Right cardiac atrium (tissue), 5 donors: ENCODE results near the gene MRPL19. TPM values are rescaled to one million over a fixed set of nuclear protein-coding genes. Genes with fewer than 3 reads are reported as not detected.

Experiments used
- ATAC-seq, 2 donors: fragments of 200-7000 bp; cut with Tn5 transposase; one replicate each; pipeline versions ENCODE4 v1.8.0 to v1.9.1; 2020; ENCODE audit warnings: moderate library complexity in 2 of 2, mild to moderate bottlenecking in 1 of 2
- DNase-seq, 3 donors: peaks; one replicate each; pipeline ENCODE4 v3.0.0-alpha.2; 2020
- H3K27ac ChIP-seq: one replicate; pipeline ENCODE4 v1.5.1; 2013; ENCODE audit warnings: mild to moderate bottlenecking, low read length, control low read depth, moderate library complexity
- H3K27me3 ChIP-seq: one replicate; pipeline ENCODE4 v1.6.1; 2013; ENCODE audit not compliant: control insufficient read depth, insufficient read depth
- H3K4me1 ChIP-seq: one replicate; pipeline ENCODE4 v1.6.1; 2013; ENCODE audit warnings: low read length; ENCODE audit not compliant: control insufficient read depth, insufficient read depth
- H3K4me3 ChIP-seq: one replicate; pipeline ENCODE4 v1.5.1; 2013; ENCODE audit warnings: low read length, control low read depth
- H3K9me3 ChIP-seq: one replicate; pipeline ENCODE4 v1.6.1; 2013; ENCODE audit warnings: low read length; ENCODE audit not compliant: control insufficient read depth
- WGBS: extraction: QIAGEN DNeasy Blood & Tissue Kit; methylation state at CpG from one replicate; pipeline ENCODE4 v1.1.7; 2013; 5-methylcytosine and 5-hydroxymethylcytosine counted together
- intact Hi-C, 4 donors: fragments of 100-400 bp; cut with DNase I; formaldehyde crosslinking; loops; one replicate each; pipeline versions ENCODE4 v1.11.0 to v1.14.0; 2022 to 2023
- long read RNA-seq, 4 donors: library from polyadenylated mRNA; unstranded; transcript quantifications; one replicate each; pipeline ENCODE4 v2.0.0, GENCODE V29; 2020 to 2021
- polyA plus RNA-seq: library from polyadenylated mRNA; stranded (reverse); fragments of 200-250 nt; gene quantifications from one replicate; pipeline ENCODE4 v1.2.3, GENCODE V29; 2013
- total RNA-seq, 4 donors: library from RNA; stranded (reverse); fragmentation: NEBNext Ultra II Directional; extraction: Animal tissue kit (Norgen Biotek cat#: 25700); gene quantifications; one replicate each; pipeline ENCODE4 v1.2.1, GENCODE V29; 2021
- donor health status: healthy with polysubstance abuse.
- donor health status: DM: no; HTN: yes; CAD: no.
- donor health status: DM: no; HTN: no; CAD: no.
- donor health status: DM: no; HTN: yes; CAD: no; lungs with severe emphysema.
- donor health status: DM: yes; HTN: yes; CAD: no.

MRPL19 gene
- total RNA-seq (10 to 100 TPM; 36.9 to 49.2 (median 43.0) TPM), polyA plus RNA-seq (30.4 TPM)
- long read RNA-seq, donor 1, transcript MRPL19-202 (6 exons, 3,479 nt) = major isoform, 27 of 36 reads
- long read RNA-seq, donor 1, partial matches to known transcripts = 0 of 36 reads
- long read RNA-seq, donor 1, other reads (novel, unspliced or antisense) = 8 of 36 reads
- long read RNA-seq, donor 2, transcript MRPL19-202 (6 exons, 3,479 nt) = major isoform, 11 of 12 reads
- long read RNA-seq, donor 2, partial matches to known transcripts = 0 of 12 reads
- long read RNA-seq, donor 2, other reads (novel, unspliced or antisense) = 0 of 12 reads
- long read RNA-seq, donor 3, transcript MRPL19-202 (6 exons, 3,479 nt) = major isoform, 43 of 53 reads
- long read RNA-seq, donor 3, partial matches to known transcripts = 1 of 53 reads
- long read RNA-seq, donor 3, other reads (novel, unspliced or antisense) = 6 of 53 reads
- long read RNA-seq, donor 4, transcript MRPL19-202 (6 exons, 3,479 nt) = major isoform, 12 of 15 reads
- long read RNA-seq, donor 4, partial matches to known transcripts = 0 of 15 reads
- long read RNA-seq, donor 4, other reads (novel, unspliced or antisense) = 3 of 15 reads

DNA sequence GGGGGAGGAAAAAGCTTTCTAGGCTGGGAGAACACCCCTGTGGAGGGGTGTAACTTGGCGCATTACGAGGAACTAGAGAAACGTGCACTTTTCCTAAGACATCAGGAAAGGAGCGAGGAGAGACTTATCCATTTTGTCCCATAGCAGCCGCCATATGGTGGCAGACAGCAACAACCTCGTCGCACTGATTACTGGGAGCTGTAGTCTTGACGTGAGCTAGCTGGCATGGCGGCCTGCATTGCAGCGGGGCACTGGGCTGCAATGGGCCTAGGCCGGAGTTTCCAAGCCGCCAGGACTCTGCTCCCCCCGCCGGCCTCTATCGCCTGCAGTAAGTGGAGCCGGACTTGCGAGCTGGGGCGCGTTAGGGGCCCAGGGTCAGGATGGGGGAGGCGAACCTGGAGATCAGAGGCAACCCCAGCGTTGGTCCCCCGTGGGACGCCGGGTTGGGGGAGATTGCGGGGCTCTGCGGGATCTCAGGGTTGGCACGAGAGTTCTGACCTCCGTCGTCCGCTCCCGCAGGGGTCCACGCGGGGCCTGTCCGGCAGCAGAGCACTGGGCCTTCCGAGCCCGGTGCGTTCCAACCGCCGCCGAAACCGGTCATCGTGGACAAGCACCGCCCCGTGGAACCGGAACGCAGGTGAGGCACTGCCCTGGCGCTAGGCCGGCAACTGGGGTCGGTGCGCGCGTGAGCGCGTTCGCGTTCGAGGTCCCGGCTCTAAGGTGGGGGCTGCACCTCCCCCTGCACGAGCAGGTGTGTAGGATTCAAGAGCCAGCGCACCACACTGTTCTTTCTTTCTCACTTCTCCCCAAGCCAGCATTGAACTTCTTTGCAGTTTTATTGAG is at the start of gene MRPL19:
Gene MRPL19 (plus strand): TSS at position 201 of the 843 bp plus-strand sequence. CDS start 25 bp downstream, at position 226.
- ATAC-seq = peak; percentile 99
- Histone ChIP-seq H3K27me3 (no peaks in the 10 kb centered on the region), H3K4me3 (peak within 1 kb of the TSS; percentile 97), H3K9me3 (no peaks in the 10 kb centered on the region), H3K27ac (peak within 1 kb of the TSS; percentile 78), H3K4me1 (peaks cover 2% of the 10 kb centered on the region)
- peak; percentile 86 to 93 (median 89) for DNase-seq
- under 1% methylated on average over 60 of the region's 60 CpGs for WGBS
- intact Hi-C loops = no loop called here

GRCh38 chr2:75596784-75597183 is 49.8 kb upstream of the MRPL19 start:
- Histone ChIP-seq H3K27me3 (no peaks in the 10 kb centered on the region), H3K4me1 (no peaks in the 10 kb centered on the region), H3K4me3 (no peak overlapping the region), H3K9me3 (no peaks in the 10 kb centered on the region), H3K27ac (no peak overlapping the region)
- intact Hi-C loops = no loop called here
- 80% methylated on average over 4 of the region's 4 CpGs for WGBS
- ATAC-seq = no peak
- DNase-seq = no peak

GRCh38 chr2:75597949-75598348 is 48.6 kb upstream of the MRPL19 start:
- Histone ChIP-seq H3K4me3 (no peak overlapping the region), H3K27me3 (no peaks in the 10 kb centered on the region), H3K27ac (no peak overlapping the region), H3K4me1 (no peaks in the 10 kb centered on the region), H3K9me3 (no peaks in the 10 kb centered on the region)
- WGBS = 94% methylated on average over 20 of the region's 20 CpGs
- intact Hi-C loops = no loop called here
- DNase-seq = no peak
- no peak for ATAC-seq

DNA sequence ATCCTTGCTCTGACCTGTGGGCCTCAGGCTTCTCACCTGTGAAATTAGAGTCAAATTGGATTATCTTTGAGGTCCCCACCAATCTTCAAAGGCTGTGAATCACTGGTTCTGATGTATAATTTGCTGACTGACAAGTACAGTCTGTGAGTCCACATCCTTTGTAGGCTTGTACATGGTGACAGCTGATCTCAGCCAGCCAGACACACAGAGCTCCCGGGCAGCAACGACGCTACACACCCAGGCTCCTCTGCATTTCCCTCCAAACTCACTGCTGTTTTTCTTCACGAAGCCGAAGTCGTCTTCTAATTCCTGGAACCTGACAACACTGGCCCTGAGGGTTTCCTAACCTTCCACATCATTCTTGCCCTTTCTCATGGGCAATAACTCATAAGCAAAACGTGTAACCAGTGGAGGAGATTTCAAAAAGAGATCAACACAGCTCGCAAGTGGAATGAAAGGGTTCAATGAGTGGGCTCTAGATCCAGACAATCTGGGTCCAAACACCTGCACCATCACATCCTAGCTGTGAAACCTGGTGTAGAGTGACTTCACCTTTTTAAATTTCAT is 47.9 kb upstream of the MRPL19 start:
- 75% methylated on average over 8 of the region's 8 CpGs for WGBS
- DNase-seq (no peak), ATAC-seq (no peak)
- Histone ChIP-seq H3K4me1 (no peaks in the 10 kb centered on the region), H3K9me3 (no peaks in the 10 kb centered on the region), H3K27ac (no peak overlapping the region), H3K4me3 (no peak overlapping the region), H3K27me3 (no peaks in the 10 kb centered on the region)
- intact Hi-C loops = no loop called here

- Histone ChIP-seq H3K27me3 (no peaks in the 10 kb centered on the region), H3K4me1 (no peaks in the 10 kb centered on the region), H3K27ac (no peak overlapping the region), H3K9me3 (no peaks in the 10 kb centered on the region), H3K4me3 (no peak overlapping the region)
- no peak for ATAC-seq
- no peak for DNase-seq
- intact Hi-C loops = loop anchor here in 2 of 4 donors (10.0 kb wide), 3 partner anchors 126 to 686 kb away; no protein-coding TSS in a partner anchor
- WGBS = 65% methylated on average over 4 of the region's 4 CpGs
Measured at GRCh38 chr2:75600461-75601011, 46.0 kb upstream of the MRPL19 start.

DNA sequence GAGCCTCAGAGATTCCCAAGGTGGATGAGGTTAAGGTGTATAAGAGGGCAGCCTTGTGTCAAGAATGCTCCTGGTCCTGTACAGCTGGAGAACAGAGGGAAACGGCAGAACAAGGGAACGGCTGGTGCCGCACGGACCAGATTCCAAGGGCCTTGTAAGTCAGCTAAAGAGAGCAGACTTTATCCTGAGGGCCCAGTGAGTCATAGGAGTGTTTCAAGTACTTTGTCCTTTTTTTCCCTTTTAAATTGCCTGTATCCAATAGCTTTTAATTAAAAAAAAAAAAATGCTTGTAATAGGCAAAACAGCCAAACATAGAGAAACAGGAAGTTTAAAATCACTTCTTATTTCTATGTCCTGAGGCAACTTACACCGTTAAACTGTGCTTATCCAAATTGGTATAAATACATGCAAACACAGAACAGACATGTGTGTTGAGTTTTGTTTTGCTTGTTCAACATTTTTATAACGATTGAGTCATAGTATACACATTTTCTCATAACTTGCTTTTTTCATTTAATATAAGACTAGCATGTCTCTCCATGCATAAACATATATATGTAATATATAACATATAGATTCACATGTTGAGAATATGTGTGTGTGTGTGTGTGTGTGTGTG is 43.8 kb upstream of the MRPL19 start:
- Histone ChIP-seq H3K4me3 (no peak overlapping the region), H3K9me3 (no peaks in the 10 kb centered on the region), H3K27me3 (no peaks in the 10 kb centered on the region), H3K4me1 (no peaks in the 10 kb centered on the region), H3K27ac (no peak overlapping the region)
- intact Hi-C loops = loop anchor here in 2 of 4 donors (10.0 kb wide), 3 partner anchors 128 to 688 kb away; no protein-coding TSS in a partner anchor
- WGBS = 70% methylated on average over 6 of the region's 6 CpGs
- ATAC-seq (no peak), DNase-seq (no peak)

DNA sequence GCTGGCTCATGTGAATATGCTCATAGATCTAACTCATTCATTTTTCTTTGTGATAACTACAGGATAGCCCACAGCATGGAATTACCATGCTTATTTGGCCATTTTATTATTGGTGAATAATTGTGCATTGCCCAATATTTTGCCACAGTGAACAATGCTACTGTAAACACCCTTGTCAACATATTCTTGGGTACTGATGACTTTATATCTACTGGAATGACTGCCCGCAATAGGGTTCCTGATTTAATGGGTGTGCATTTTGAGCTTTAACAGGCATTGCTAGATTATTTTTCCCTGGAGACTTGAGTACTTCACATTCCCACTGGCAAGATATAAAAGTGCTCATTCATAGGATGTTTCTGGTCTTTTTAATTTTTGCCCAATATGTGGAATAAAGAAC is 43.1 kb upstream of the MRPL19 start:
- no peak overlapping the region for H3K27ac ChIP-seq
- DNase-seq (no peak), ATAC-seq (no peak)
- H3K27me3 ChIP-seq = no peaks in the 10 kb centered on the region
- no peaks in the 10 kb centered on the region for H3K4me1 ChIP-seq
- WGBS = 84% methylated on average over 1 of the region's 1 CpG
- H3K9me3 ChIP-seq = no peaks in the 10 kb centered on the region
- no peak overlapping the region for H3K4me3 ChIP-seq
- intact Hi-C loops = loop anchor here in 2 of 4 donors (10.0 kb wide), 3 partner anchors 129 to 689 kb away; no protein-coding TSS in a partner anchor

GRCh38 chr2:75604484-75604883 is 42.1 kb upstream of the MRPL19 start:
- H3K27me3 ChIP-seq = no peaks in the 10 kb centered on the region
- no peaks in the 10 kb centered on the region for H3K9me3 ChIP-seq
- intact Hi-C loops = loop anchor here in 2 of 4 donors (10.0 kb wide), 3 partner anchors 130 to 690 kb away; no protein-coding TSS in a partner anchor
- DNase-seq (no peak), ATAC-seq (no peak)
- 64% methylated on average over 4 of the region's 4 CpGs for WGBS
- H3K4me3 ChIP-seq = no peak overlapping the region
- no peaks in the 10 kb centered on the region for H3K4me1 ChIP-seq
- H3K27ac ChIP-seq = no peak overlapping the region

DNA sequence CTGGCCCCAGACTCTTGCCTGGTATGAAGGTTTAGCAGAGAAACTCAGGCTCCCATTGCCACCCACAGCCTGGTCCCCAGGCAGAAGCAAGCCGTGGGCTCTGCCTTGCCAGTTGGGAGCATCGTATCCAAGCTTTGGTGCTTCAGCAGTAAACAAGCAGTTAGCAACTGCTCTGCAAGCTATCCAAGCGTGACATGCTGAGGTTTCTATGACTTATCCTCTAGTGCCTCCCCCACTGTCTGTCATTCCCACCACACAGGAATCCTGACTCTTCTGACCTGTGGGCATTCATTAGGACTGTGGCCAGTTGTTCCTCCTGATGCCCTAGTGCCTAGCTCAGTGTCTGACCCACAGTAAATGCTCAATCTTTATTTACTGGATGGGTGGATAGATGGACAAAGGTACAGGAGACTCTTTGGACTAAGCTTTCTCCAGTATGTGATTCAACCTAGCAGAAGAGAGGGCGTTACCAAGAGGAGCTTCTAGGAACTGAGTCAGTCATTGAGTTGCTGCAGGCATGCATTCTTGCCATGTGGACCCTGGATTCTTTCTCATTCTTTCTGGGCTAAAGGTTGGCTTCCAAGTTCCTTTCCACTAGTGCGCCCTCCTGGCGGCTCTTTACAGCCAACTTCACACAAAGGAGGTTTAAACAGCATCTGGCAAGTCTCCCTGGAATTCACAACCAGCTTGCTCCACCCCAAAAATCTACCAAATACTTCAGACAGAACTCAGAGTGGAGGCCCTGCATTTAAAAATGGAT is 40.6 kb upstream of the MRPL19 start:
- DNase-seq (no peak), ATAC-seq (no peak)
- WGBS = 65% methylated on average over 6 of the region's 6 CpGs
- Histone ChIP-seq H3K9me3 (no peaks in the 10 kb centered on the region), H3K27ac (no peak overlapping the region), H3K4me3 (no peak overlapping the region), H3K4me1 (no peaks in the 10 kb centered on the region), H3K27me3 (no peaks in the 10 kb centered on the region)
- intact Hi-C loops = loop anchor here in 3 of 4 donors (5.0 to 10.0 kb wide), 4 partner anchors 131 to 691 kb away; no protein-coding TSS in a partner anchor
